ENCODE data around the gene INPP5A.
"Not testable (repeated sequence)": the region's sequence is repeated elsewhere in the genome, so short reads cannot be mapped to it uniquely, and the experiment has no call there.

INPP5A gene

DNA sequence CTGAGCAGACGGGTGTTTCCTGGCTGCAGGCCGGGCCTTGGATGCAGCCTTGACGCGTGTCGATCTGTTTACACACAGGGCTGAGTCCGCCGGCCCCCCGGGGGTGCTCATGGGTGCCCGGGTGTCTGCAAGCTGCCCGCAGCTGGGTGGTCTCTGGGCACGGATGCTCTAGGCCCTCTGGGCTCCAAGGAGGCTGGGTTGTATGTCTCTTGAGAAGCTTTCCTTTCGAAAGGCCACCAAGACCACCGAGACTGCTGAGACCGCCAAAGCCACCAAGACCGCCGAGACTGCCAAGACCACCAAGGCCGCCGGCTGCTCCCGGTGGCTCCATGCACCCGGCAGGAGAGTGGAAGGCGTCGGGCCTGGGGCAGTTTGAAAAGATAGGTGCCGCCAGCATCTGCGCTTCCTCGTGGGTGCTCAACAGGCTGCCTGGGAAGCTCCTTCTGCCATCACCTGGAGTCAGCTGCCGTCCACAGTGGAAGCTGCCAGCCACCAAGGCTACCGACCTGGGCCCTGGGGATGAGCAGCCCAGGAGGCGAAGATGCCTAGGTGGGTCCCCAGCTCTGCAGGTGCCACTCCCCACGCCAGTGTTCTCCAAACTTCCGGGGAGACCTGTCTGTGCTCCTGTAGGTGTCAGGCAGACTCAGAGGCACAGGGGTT lies 121.1 kb downstream of the INPP5A start:
- DNase-seq (ENCODE audit: low read depth): no peak

DNA sequence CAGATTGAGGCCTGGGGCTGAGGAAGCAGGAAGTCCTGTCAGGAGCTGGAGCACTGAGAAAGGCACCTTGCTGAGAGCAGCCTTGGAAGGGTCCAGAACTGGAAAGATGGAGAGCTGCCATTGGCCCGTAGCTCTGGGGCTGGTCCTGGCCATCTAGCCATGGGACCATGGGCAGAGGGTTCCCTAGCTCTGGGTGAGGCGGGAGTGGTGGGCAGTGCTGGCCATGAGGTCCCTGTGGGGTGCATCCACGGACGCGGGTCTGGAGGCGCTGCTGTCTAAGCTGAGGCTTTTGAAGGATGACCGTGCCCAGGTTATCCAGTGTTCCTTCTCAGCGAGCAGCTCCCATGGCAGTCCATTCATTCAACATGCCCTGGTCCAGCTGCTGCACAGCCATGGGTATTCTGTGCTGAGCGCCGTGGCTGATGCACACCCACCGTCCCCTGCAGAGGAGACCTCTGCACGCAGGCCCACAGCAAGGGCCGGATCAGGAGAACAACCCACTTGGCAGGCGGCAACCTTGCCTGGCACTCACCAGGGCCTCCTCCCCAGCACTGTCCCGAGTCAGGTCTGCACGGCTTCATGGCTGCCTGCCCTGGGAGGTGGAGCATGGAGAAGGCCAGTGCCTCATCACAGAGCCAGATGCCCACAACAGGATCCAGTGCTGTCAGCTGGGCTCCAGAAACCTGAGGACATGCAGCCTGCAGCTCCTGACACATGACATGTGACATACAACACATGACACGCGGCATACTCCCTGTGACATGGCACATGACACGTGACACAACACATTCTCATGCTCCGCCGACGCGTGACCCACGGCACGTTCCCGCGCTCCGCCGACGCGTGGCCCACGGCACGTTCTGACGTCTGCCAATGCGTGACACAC lies 121.9 kb downstream of the INPP5A start:
- no peak for DNase-seq (ENCODE audit: low read depth)

DNA sequence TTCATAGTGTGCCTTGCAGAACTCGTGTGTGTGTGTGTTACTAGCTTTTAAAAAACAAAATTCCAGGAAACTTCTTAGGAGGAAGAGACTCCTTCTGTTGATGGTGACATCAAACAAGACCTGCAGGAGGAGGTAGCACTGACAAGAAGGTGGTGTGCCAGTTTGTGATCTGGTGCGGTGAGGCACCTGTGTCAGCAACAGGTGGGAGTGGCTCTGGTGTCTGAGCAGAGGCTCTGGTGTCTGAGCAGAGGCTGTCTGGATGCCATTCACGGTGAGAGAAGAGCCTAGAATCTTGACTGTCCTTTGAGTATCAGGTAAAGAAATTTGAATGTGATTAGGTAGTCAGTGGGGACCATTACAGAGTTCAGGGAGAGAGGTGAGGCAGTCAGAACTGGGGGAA lies 122.8 kb downstream of the INPP5A start:
- no peak for DNase-seq (ENCODE audit: low read depth)

DNA sequence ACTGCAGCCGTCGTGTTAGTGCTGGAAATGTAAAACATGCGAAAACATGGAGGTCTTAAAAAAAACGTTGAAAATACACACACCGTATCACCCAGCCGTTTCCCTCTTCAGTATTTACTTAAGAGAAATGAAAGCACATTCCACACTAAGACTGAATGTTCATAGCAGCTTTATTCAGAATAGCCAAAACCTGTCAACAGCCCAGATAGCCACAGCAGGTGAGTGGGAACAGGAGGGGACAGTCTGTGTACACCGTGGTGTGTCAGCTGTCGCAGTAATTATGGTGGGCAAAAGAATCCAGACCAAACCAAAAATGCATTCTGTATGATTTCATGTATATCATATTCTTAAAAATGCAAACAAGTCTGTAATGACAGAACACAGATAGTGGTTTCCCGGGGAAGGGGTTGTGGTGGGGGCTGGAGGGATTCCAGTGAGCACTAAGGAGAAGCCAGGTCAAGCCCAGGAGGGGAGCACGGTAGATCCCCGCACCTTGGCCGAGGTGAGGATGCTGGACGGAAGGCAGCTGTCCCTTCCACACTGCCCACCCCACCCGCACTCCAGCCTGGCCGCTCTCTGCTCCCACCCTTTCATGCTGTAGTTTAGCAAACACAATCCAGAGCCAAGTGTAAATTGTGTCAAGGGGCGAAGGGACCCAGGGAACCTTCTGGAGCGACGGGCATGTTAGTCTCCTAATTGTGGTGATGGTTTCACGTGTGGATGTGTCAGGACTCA lies 124.8 kb downstream of the INPP5A start:
- DNase-seq (ENCODE audit: low read depth): no peak

DNA sequence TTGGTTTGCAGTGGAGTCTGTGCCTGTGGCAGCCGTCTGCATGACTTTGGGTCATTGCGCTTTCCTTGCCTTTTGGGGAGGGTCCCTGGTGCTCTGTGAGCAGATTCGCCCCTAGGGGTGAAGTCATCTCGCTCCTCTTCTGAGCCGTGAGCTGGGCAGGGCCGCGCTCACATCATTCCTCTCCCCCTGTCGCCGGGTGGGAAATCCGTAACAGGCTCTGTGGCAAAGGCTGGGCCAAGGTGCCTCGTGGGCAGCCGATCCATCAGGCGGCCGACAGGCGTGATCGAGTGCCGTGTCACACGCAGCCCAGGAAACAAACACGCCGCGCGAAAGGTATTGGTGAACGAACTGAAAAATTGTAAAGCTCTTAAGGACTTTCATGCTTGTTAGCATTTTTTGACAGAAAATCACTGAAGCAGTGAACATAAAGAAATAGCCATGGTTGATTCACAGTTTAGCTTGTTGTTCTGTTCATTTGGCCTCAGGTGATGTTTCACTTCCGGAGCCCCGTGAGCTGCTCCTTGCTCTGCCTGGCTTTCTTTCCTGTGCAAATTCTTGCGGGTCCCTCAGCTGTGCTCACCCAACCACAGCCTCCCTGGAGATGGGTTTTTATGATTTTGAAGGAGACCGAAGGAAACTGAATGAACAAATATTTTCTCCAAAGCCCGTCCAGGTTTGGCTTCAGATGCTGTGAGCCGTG lies 126.2 kb downstream of the INPP5A start:
- no peak for DNase-seq (ENCODE audit: low read depth)

DNA sequence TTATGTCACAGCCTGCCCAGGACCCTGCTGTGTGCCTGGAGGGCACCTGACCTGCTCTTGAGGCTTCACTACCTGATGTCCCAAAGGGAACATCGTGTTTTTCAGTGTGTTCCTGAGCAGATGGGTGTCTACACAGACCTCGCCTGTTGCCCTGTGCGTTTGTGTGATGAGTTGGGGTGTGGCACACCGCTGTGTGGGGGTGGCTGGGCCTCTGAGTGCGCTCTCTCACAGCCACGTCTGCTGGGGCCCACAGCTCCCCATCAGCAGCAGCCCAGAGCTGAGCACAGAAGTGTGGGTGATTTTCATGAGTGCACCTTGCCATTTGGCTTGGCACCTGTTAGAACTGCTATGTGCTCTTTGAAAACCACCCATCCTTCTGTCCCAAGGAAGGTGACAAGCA lies 126.8 kb downstream of the INPP5A start:
- no peak for DNase-seq (ENCODE audit: low read depth)

DNA sequence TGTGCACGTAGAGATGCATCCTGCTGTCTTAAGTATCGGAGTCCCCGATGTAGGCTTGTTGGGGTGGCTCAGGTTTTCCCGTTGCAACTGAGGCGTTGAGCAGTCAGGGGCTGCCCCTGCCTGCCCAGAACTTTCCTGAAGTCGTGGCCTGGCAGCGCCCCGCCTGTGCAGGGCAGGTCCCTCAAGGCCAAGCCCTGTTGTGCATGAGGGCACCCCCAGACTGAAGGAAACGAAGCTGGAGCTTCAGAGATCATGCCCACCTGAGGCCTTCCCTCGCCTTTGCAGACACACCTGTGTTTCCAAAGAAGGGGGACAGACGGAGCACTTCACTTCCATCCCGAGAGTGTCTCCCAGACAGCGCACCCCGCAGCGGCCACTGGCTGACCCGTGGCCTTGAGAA lies 127.3 kb downstream of the INPP5A start:
- DNase-seq (ENCODE audit: low read depth): no peak

DNA sequence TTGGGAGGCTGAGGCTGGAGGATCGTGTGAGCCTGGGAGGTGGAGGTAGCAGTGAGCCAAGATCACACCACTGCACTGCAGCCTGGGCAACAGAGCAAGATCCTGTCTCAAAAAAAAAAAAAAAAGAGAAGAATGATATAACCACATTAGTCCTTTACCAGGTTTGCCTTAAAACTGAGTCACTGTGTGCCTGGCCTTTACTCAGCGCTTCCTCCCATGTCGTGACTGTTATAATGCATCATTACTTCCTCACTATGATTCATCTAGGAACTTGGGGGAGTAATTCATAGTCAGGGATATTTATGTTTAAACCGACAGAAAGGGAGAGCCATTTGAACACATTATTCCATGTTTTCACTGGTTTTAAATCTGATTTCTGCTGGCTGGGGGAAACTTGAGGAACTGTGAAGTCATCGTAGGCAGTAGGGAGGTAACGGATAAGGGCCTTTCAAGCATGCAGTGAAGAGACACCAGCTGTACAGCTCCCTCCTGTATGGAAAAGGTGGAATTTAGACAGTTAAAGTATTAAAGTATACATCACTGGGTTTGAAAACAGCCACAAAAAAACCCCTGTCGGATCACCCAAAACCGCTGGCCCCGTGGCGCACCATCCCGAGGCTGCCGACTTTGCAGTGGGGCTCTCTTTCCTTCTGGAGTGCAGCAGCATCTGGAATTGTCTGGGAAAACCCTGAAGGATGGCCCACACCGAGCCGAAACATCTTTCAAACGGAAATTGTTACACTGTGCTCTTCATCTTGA lies 128.5 kb downstream of the INPP5A start:
- DNase-seq (ENCODE audit: low read depth): no peak

DNA sequence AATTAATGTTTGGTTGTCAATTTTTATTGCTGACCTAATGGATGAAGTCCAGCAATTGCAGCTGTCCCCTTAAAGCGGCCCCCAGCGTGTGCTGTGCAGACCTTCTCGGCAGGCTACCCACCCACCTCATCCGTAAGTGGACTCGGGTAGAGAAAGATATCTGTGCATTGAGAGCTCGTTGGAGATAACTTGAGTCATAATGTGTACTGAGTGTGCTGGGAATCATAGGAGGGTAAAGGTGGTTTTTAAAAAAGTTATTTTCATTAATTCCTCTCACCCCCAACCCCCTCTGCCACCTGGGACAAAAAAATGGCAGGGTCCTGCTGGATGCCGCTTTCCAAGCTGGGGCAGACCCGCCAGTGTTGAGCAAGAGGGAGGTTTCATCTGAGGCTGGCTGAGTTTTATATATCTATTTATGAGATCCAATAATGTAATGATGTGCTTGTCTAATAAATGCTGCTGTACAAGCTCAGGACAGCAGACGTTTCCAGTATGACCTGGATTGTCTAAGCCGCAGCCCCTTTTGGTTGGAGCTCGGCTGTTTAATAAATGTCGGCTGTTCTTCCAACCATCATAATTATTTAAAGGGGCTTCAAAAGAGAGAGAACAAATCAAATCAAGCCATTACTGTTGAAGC lies 129.2 kb downstream of the INPP5A start:
- no peak for DNase-seq (ENCODE audit: low read depth)

DNA sequence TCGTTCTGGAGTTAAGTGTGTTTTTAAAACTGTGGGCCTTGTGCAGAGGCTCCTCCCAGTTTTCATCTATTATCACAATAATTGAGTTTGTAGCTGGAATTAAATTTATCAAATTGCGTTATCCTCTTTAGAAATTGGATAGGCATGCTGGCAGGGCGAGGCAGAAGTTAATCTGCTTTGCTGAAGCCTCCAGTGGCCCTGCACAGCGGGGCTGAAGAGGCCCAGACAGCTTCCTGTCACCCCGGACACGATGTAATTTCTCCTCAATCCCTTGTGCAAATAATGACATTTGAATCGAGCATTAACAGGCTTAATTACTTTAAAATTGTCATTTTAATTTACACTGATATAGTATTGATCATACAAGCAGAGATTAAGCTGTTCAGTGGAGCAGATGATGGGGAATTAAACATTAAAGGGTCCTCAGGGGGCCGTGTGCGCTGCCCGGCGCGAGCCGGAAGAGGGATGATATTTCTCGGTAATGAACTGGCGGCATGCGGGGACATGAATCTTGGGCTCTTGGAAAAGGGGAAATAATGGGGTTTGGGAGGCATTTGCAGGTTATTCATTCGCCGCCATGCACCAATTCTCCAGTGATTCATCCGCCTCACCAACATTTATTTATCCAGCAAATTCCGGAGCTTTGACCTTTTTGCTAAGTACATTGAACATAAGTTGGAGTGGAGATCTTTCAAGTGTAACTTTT lies 129.9 kb downstream of the INPP5A start:
- DNase-seq (ENCODE audit: low read depth): no peak

DNA sequence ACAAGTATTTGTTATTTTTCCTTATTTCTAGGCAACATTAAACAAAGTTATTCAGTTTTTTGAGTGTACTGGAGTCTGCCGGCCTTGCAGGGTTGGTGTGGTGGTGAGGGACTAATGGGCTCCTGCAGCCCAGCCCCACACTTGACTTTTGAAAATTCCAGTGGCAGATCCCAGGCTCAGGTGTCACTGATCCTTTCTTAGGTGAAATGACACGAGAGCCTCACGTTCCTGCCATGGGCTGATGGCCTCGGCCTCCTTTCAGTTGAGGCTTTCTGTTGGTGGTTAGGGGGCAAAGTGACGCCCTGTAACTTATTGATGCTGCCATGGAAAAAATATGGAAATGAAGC lies 130.4 kb downstream of the INPP5A start:
- DNase-seq (ENCODE audit: low read depth): no peak

DNA sequence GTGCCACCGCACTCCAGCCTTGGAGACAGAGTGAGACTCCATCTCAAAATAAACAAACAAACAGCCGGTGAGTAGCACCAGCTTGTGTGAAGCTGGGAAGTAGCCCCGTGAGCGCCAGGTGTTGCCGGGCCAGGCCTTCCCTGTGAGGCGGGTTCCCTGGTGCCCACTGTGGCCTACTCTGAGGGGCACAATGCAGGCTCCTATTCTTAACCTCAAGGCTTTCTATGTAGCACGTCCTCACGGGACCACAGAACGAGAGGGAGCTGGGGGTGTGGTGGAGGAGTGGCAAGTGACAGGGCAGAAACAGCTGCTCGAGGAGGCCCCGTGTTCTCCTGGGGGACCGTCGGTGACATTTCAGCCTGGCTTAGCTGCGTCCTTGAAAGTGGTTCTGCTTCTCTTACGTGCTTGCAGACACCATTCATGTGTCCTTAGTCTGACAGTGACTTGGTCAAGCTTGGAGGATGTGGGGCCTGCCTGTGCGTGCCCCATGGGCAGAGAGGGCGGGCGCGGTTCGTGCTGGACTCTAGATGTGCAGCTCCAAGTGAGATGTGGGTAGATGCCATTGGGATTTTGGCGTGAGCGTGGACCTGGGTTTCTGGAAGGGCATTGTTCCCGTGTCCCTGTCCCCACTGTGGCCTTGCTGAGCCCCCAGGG lies 131.7 kb downstream of the INPP5A start:
- DNase-seq (ENCODE audit: low read depth): no peak

DNA sequence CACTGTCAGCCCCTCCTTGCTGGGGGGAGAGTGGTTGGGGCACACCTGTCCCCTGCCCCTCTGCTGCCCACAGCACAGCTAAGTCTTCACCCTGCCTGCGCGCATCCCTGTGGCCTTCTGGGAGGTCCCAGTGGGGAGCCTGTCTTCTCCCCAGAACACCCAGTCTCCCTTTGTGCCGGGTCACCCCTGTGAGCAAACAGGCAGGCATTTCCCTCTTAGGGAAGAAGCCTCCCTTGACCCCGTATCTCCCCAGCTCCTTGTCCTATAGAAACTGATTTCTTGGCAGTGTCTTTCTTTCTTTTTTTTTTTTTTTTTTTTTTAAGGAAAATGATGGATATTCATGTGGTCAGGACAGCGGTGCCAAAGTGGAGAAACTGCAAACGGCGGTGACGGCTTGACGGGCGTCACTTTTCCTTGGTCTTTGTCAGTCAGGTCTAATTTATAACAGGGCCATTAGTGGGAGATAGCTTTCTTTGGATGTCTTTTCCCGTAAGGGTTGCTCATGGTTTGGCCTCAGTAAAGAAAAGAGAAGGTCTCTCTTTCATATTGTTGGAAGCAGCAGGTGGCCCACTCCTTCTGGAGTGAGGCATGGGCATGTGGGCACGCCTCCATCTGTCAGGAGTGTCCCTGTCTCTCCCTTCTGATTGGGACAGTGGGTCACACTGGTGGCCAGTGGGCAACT lies 133.1 kb downstream of the INPP5A start:
- DNase-seq (ENCODE audit: low read depth): no peak

DNA sequence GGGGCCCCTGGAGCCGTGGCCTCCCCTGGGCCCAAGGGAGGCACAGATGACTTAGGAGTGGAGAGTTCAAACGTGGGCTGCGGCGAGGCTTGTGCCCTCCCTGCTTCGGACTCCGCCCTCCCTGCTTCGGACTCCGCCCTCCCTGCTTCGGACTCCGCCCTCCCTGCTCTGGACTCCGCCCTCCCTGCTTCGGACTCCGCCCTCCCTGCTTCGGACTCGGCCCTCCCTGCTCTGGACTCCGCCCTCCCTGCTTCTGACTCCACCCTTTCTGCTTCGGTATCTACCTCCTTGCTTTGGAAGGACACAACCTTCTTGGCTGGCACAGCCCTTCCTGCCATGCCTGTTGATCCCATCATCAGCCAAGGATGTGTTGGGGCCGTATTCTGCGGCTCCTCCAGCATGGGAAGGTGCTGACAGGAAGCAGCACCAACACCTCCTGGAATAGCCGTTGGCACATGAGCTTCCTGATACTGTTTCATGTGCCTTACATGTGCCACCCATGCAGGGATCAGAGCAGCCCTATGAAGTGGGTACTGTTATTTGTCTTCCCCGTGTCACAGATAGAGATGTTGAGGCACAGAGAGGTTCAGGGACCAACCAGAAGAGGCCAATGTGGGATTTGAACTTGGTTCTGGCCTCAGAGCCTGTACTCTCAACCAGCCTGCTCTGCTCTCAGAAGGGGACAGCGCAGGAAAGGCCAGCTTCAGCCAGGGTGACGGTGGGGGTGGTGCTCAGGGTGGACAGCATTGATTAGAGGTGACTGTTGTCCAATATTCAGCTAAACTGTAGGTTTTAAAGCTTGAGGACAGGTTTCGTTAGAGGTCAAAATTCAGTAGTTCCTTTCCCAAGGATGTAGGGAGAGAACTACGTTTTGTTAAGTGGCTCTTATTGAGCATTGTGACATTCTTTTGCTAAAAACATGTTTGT lies 133.9 kb downstream of the INPP5A start:
- no peak for DNase-seq (ENCODE audit: low read depth)

DNA sequence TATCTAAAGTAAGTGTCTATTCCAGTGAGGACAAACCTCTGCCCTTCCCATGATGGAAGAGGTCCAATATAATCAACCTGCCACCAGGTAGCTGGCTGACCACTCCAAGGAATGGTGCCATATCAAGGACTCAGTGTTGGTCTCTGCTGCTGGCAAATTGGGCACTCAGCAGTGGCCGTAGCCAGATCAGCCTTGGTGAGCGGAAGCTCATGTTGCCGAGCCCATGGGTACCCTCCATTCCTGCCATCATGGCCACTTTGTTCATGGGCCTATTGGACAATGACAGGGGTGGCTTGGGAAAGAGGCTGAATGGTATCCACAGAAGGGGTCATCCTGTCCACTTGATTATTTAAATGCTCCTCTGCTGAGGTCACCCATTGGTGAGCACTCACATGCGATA lies 136.2 kb downstream of the INPP5A start:
- not testable (repeated sequence) for DNase-seq (ENCODE audit: low read depth)

DNA sequence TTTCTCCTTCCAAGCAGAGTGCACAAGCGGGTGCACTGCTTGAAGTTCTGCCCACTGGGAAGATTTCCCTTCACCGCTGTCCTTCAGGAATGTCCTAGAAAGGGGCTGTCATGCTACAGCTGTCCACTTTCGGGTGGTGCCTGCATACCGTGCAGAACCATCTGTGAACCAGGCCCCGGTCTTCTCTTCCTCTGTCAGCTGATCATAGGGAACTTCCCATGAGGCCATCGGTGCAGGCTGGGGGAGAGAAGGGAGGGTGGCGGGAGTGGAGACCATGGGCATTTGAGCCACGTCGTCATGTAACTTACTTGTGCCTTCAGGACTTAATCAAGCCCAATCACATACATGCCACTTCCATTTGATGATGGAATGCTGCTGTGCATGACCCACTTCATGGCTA lies 136.7 kb downstream of the INPP5A start:
- DNase-seq (ENCODE audit: low read depth): no peak

DNA sequence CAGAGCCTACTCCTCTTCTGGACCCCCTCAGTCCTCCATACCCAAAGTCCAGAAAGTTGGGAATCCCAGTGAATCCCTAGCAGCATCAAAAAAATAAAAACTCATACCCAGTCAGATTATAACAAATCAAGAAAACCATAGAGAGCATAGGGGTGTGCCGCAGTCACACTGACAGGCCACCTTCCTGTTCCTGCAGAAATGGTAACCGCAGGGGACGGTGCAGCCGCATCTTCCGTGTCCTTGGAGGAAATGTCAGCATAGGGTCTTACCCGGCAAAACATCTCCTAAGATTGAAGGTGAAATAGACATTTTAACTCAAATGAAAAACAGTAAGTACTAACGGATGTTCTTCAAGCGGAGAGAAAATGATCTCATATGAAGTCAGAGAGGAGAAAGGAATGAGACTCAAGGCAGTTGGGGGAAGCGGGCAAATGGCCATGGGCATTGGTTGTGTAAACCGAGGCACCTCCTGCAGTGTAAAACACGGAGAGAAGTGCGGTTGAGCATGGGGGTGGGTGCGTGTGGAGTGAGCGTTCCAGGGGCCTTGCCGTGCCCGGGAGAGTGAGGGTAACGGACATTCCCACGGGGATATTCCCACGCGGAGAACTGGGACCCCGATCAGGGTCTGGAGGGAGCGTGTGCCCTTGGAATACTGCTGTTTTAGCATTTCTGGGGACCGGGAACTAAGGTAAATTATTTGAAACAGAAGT lies 137.6 kb downstream of the INPP5A start:
- no peak for DNase-seq (ENCODE audit: low read depth)
